Measurements from ENCODE around the gene UNC5A.
"Not testable (repeated sequence)": the region's sequence is repeated elsewhere in the genome, so short reads cannot be mapped to it uniquely, and the experiment has no call there.

UNC5A gene

GRCh38 chr5:176866707-176867310 lies 56.5 kb downstream of the UNC5A start:
- DNase-seq, result no peak

GRCh38 chr5:176868126-176868525 lies 57.8 kb downstream of the UNC5A start:
- no peak for DNase-seq

- DNase-seq, result no peak
Measured at GRCh38 chr5:176868731-176869130, 58.4 kb downstream of the UNC5A start.

GRCh38 chr5:176869501-176870109 lies 59.2 kb downstream of the UNC5A start:
- DNase-seq, result no peak

GRCh38 chr5:176870110-176870591 lies 59.8 kb downstream of the UNC5A start:
- DNase-seq, result no peak

DNA sequence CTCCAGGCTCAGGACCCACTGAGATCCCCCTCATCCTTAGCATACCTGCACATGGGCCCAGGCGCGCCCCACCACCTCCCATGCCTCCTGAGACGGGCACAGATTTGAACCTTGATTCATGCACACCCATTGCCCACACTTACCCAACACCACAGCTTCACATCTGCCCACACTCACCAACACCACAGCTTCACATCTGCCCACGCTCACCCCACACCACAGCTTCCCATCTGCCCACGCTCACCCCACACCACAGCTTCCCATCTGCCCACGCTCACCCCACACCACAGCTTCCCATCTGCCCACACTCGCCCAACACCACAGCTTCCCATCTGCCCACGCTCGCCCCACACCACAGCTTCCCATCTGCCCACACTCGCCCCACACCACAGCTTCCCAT lies 60.3 kb downstream of the UNC5A start:
- not testable (repeated sequence) for DNase-seq

- not testable (repeated sequence) for DNase-seq
Measured at GRCh38 chr5:176872586-176872985, 62.2 kb downstream of the UNC5A start.

GRCh38 chr5:176873011-176873410 lies 62.7 kb downstream of the UNC5A start:
- not testable (repeated sequence) for DNase-seq

DNA sequence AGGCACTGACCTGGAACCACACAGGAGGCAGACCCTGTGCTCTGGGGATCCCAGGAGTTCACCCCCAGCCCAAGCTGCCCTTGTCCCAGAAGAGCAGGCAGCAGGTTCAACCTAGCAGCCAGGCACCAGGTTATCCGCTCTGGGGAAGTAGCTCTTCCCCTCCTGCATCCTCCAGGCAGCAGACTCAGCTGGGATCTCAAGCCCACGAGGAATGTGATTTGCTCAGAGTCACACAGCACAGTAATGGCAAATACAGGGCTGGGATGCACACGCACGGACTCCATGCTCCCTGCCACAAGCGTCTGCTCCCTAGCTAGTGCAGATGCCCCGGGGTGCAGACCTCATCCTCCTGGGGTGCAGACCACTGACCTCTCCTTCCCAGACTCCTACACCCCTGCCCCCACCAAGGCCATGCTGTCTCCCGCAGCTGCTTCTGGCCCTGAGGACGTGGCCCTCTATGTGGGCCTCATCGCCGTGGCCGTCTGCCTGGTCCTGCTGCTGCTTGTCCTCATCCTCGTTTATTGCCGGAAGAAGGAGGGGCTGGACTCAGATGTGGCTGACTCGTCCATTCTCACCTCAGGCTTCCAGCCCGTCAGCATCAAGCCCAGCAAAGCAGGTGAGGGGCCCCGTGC lies 63.3 kb downstream of the UNC5A start:
- DNase-seq, result no peak

GRCh38 chr5:176874198-176874780 lies 63.9 kb downstream of the UNC5A start:
- no peak for DNase-seq

- no peak for DNase-seq
Measured at GRCh38 chr5:176875014-176875550, 64.7 kb downstream of the UNC5A start.

DNA sequence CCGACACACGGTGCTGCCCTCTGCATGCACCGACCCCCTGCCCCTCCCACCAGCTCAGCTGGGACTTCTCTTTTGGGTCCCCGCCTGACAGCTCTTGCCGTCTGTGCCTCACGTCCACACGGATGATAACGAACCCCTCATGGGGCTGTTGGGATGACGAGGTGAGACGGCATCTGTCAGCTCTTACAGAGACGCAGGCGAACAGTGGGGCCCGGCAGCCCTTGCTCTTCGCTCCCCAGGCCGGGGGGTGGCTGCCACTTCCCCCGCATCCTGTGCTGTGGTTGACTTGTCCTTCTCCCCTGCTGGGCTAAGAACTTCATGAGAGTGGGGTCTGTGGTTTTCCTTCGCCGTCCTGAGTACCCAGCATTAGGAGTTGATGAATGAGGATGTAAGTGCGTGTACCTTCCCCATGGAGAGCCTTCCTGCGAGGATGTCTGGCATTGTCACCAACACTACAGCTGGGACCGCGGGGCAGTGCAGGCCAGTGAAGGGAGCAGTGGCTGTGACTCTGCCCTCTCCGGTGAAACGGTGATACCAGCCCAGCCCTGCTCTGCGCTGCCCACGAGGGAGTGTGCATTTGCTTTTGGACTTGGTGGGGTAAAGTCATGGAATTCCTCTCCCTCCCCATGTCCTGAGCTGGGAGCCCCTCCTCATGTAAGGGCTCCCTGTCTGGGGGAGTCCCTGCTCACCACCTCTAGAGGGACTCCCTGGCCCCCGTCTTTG lies 65.6 kb downstream of the UNC5A start:
- no peak for DNase-seq

DNA sequence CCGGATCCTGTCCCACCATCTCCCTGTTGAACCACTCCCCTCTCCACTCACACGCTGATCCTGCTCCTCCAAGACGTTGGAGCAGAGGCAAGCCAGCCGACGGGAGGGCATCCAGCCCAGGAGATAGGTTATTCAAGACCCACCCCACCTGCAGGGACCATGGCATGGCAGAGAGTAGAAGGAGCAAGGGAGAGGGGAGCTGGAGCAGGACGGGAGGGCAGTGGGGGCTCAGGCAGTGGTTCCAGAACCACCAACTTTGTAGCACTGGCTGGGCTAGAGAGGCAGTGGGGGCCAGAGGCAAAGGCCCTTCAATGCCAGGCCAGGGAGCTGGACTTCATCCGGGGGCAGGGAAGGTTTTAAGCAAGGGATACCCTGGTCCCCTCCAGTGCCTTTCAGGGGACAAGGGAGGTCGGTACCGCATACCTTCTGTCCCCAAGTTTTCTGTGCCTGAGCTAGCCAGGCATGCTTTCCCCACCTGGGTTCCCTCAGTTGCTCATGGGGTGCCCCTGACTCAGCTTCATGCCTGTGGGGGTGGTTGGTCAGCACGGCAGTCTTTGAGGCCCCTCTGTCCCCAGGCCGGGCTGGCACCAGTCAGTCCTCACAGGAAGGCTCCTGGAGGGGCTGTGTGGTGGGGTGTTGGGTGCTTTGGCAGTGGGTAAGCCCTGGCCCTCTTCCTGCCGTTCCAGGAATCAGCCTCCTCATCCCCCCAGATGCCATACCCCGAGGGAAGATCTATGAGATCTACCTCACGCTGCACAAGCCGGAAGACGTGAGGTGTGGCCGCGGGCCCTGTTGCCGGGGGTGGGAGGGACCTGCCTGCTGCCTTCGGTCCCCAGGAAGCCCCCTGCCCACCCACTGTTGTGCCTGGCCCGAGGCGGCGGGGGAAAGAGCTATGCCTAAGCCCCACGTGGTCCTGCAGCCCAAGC lies 66.4 kb downstream of the UNC5A start:
- DNase-seq, result no peak

DNA sequence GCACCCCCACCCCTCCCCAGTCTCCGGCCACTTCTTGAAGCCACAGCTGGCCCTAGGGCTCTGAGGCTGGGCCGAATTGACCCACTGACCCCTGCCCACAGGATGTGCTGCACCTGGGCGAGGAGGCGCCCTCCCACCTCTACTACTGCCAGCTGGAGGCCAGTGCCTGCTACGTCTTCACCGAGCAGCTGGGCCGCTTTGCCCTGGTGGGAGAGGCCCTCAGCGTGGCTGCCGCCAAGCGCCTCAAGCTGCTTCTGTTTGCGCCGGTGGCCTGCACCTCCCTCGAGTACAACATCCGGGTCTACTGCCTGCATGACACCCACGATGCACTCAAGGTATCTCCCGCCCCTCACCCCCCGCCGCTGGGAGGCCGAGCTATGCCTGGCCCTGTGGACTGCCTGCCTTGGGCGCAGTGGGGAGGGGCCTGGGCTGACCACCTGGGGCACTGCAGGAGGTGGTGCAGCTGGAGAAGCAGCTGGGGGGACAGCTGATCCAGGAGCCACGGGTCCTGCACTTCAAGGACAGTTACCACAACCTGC lies 67.5 kb downstream of the UNC5A start:
- no peak for DNase-seq

DNA sequence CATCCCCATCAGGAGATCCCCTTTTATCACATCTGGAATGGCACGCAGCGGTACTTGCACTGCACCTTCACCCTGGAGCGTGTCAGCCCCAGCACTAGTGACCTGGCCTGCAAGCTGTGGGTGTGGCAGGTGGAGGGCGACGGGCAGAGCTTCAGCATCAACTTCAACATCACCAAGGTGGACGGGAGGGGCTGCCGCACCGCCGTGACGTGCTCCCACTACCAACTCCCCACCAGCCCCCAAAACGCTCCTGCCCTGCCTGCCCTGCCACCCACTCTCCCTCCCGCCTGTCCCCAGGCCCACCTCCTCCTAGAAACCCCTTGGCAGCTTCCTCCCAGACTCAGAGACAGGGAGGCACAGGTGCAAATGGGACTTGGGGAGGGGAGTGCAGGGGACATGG lies 68.1 kb downstream of the UNC5A start:
- no peak for DNase-seq

- DNase-seq, result no peak
Measured at GRCh38 chr5:176878906-176879662, 68.7 kb downstream of the UNC5A start.

DNA sequence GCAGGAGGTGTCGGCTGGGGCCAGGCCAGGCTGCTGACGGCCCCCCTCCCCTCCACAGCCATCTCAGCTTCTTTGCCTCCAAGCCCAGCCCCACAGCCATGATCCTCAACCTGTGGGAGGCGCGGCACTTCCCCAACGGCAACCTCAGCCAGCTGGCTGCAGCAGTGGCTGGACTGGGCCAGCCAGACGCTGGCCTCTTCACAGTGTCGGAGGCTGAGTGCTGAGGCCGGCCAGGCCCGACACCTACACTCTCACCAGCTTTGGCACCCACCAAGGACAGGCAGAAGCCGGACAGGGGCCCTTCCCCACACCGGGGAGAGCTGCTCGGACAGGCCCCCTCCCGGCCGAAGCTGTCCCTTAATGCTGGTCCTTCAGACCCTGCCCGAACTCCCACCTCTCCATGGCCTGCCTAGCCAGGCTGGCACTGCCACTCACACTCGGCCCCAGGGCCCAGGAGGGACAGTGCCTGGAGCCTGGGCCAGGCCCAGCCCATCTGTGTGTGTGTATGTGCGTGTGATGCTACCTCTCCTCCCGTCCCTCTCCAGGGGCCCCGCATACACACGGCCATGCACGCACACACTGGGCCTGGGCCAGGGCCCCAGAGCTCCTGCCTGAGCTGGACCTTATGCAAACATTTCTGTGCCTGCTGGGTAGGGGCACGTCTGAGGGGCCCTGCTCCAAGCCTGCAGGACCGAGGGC lies 69.5 kb downstream of the UNC5A start:
- DNase-seq, result no peak

DNA sequence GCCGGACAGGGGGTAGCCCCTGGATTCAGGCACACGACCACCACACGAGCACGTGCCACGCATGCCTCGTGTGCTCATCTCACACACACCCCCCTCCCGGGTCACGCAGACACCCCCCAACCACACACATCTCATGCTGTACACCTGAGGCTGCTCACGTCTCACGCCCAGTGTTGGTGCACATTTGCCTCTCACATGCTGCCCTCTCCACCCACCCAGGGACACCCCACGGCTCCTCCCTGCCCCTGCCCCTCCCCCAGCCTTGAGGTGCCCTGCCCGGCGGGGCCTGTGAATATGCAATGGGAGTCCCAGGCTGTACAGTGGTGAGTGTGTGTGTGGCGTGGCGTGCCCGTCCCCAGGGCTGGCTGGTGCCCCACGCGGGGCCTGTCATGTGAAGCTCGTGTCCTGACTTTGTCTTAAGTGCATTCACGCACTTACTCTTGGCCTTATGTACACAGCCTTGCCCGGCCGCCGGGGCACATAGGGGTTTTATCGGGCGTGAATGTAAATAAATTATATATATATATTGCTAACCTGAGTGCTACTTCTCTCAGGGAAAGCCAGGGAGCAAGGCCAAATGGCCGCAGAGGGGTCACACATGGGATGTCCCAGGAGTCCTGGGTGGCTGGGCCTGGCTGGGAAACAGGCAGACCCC lies 70.1 kb downstream of the UNC5A start:
- no peak for DNase-seq

GRCh38 chr5:176881021-176881749 lies 70.8 kb downstream of the UNC5A start:
- DNase-seq, result no peak

All from activated CD4-positive, alpha-beta T cell treated with anti-CD3 and anti-CD28 coated beads, Interleukin-2, amount 50 U/mL, for 4 hours (primary cell).